ENCODE data around the gene CASP2. TPM values are rescaled to one million over a fixed set of nuclear protein-coding genes. Genes with fewer than 3 reads are reported as not detected.

The CASP2 gene
- polyA plus RNA-seq, 3 donors, result 7.9 to 30.2 (median 12.2) TPM

DNA sequence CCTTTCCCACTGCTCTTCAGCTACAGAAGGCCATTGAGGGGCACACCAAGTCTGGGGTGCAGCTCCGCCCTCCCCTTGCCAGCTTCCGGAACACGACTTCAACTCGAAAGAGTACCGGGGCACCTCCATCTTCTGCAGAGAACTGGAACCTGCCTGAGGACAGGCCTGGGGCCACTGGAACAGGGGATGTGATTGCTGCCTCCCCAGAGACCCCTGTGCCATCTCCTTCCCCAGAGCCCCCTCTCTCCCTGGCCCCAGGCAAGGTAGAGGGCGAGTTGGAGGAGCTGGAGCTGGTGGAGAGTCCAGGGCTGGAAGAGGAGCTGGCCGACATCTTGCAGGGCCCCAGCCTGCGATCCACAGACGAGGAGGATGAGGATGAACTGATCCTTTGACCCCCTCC is 63.4 kb downstream of the CASP2 start:
- Mint-ChIP-seq H3K9me3 (peaks cover 0 to 3% (median 0%) of the 10 kb centered on the region in 7 donors), H3K4me3 (no peak overlapping the region), H3K27ac (no peak overlapping the region), H3K4me1 (peaks cover 4% of the 10 kb centered on the region), H3K36me3 (peaks cover 3 to 8% of the 10 kb centered on the region in 2 donors), H3K27me3 (ENCODE audit: low read depth in 3 of 3) (peaks cover 1 to 4% (median 4%) of the 10 kb centered on the region in 3 donors)
- no peak for DNase-seq
- Histone ChIP-seq H3K4me3 (replicated peaks in 1 of 3; ENCODE audit: low read depth in 2 of 3, low read length in 3 of 3) (no peak overlapping the region), H3K4me1 (ENCODE audit: control insufficient read depth in 1 of 2, insufficient read depth in 2 of 2, low read length in 2 of 2) (no peaks in the 10 kb centered on the region), H3K9me3 (replicated peaks in 1 of 2; ENCODE audit: control insufficient read depth in 1 of 2, insufficient read depth in 1 of 2, low read length in 2 of 2) (no peaks in the 10 kb centered on the region), H3K4me2 (replicated peaks; ENCODE audit: extremely low read depth, low read length, poor library complexity, severe bottlenecking) (no peak overlapping the region), H4K20me1 (ENCODE audit: insufficient read depth, low read length) (no peaks in the 10 kb centered on the region), H3K36me3 (replicated peaks in 1 of 2; ENCODE audit: control insufficient read depth in 1 of 2, insufficient read depth in 2 of 2, low read length in 2 of 2) (no peaks in the 10 kb centered on the region), H3K79me2 (ENCODE audit: insufficient read depth, low read length) (no peaks in the 10 kb centered on the region), H3K27ac (ENCODE audit: low read depth in 1 of 2, low read length in 2 of 2) (no peak overlapping the region), H3K9ac (ENCODE audit: insufficient read depth, low read length, poor library complexity, severe bottlenecking) (no peak overlapping the region), H2AFZ (ENCODE audit: insufficient read depth, low read depth, low read length, poor library complexity, severe bottlenecking) (no peak overlapping the region), H3K27me3 (ENCODE audit: control insufficient read depth in 2 of 2, insufficient read depth in 2 of 2, low read length in 2 of 2) (no peaks in the 10 kb centered on the region)
- TF ChIP-seq, protein P1, sequence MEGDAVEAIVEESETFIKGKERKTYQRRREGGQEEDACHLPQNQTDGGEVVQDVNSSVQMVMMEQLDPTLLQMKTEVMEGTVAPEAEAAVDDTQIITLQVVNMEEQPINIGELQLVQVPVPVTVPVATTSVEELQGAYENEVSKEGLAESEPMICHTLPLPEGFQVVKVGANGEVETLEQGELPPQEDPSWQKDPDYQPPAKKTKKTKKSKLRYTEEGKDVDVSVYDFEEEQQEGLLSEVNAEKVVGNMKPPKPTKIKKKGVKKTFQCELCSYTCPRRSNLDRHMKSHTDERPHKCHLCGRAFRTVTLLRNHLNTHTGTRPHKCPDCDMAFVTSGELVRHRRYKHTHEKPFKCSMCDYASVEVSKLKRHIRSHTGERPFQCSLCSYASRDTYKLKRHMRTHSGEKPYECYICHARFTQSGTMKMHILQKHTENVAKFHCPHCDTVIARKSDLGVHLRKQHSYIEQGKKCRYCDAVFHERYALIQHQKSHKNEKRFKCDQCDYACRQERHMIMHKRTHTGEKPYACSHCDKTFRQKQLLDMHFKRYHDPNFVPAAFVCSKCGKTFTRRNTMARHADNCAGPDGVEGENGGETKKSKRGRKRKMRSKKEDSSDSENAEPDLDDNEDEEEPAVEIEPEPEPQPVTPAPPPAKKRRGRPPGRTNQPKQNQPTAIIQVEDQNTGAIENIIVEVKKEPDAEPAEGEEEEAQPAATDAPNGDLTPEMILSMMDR (IDR thresholded peaks at IDR 0.05), result no peak
- 91% methylated on average over 5 of the region's 9 CpGs for WGBS (ENCODE audit: insufficient coverage)
- intact Hi-C loops (cut with micrococcal nuclease), result no loop called here

DNA sequence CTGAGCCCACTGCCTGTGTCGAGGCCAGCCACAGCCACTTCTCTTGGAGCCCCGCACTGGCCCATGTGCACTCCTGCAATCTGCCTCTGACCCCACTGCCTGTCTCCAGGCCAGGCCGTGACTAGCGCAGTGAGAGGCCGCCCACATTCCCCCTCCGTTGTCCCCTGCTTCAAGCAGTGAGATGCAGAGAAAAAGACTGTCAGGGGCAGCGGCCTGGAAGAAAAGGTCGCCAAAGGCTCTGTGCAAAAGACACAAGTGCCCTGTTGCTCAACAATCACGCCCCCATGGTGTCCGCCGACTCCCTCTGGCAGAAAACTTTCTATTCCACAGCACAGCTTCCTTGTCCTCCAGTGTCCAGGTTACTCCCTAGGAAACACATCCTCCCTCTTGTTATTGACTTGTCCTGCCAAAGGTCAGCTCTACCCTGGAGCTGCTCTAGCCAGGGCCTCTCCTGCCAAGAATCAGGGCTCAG is 64.4 kb downstream of the CASP2 start:
- no peaks in the 10 kb centered on the region for H3K9me3 ChIP-seq (replicated peaks in 1 of 2; ENCODE audit: control insufficient read depth in 1 of 2, insufficient read depth in 1 of 2, low read length in 2 of 2)
- no peaks in the 10 kb centered on the region for H3K27me3 ChIP-seq (ENCODE audit: control insufficient read depth in 2 of 2, insufficient read depth in 2 of 2, low read length in 2 of 2)
- H3K36me3 Mint-ChIP-seq, result peaks cover 3 to 8% of the 10 kb centered on the region in 2 donors
- no peak overlapping the region for H3K9ac ChIP-seq (ENCODE audit: insufficient read depth, low read length, poor library complexity, severe bottlenecking)
- 78% methylated on average over 11 of the region's 11 CpGs for WGBS (ENCODE audit: insufficient coverage)
- no peak overlapping the region for H3K27ac ChIP-seq (ENCODE audit: low read depth in 1 of 2, low read length in 2 of 2)
- peaks cover 0 to 3% (median 0%) of the 10 kb centered on the region in 7 donors for H3K9me3 Mint-ChIP-seq
- H3K27ac Mint-ChIP-seq, result no peak overlapping the region
- peaks cover 3 to 4% (median 4%) of the 10 kb centered on the region in 3 donors for H3K27me3 Mint-ChIP-seq (ENCODE audit: low read depth in 3 of 3)
- no peaks in the 10 kb centered on the region for H3K4me1 ChIP-seq (ENCODE audit: control insufficient read depth in 1 of 2, insufficient read depth in 2 of 2, low read length in 2 of 2)
- no peak overlapping the region for H3K4me3 Mint-ChIP-seq
- H3K36me3 ChIP-seq (replicated peaks in 1 of 2; ENCODE audit: control insufficient read depth in 1 of 2, insufficient read depth in 2 of 2, low read length in 2 of 2), result no peaks in the 10 kb centered on the region
- intact Hi-C loops (cut with micrococcal nuclease), result no loop called here
- no peak for DNase-seq
- no peaks in the 10 kb centered on the region for H4K20me1 ChIP-seq (ENCODE audit: insufficient read depth, low read length)
- no peak overlapping the region for H3K4me3 ChIP-seq (replicated peaks in 1 of 3; ENCODE audit: low read depth in 2 of 3, low read length in 3 of 3)
- no peaks in the 10 kb centered on the region for H3K79me2 ChIP-seq (ENCODE audit: insufficient read depth, low read length)
- no peak overlapping the region for H2AFZ ChIP-seq (ENCODE audit: insufficient read depth, low read depth, low read length, poor library complexity, severe bottlenecking)
- peaks cover 4% of the 10 kb centered on the region for H3K4me1 Mint-ChIP-seq
- TF ChIP-seq, protein P1 (IDR thresholded peaks at IDR 0.05), result no peak
- H3K4me2 ChIP-seq (replicated peaks; ENCODE audit: extremely low read depth, low read length, poor library complexity, severe bottlenecking), result no peak overlapping the region

All from CD14-positive monocyte (primary cell).